ENCODE measurements around the gene MRAS.
"Not testable (repeated sequence)": the region's sequence is repeated elsewhere in the genome, so short reads cannot be mapped to it uniquely, and the experiment has no call there.

MRAS gene

DNA sequence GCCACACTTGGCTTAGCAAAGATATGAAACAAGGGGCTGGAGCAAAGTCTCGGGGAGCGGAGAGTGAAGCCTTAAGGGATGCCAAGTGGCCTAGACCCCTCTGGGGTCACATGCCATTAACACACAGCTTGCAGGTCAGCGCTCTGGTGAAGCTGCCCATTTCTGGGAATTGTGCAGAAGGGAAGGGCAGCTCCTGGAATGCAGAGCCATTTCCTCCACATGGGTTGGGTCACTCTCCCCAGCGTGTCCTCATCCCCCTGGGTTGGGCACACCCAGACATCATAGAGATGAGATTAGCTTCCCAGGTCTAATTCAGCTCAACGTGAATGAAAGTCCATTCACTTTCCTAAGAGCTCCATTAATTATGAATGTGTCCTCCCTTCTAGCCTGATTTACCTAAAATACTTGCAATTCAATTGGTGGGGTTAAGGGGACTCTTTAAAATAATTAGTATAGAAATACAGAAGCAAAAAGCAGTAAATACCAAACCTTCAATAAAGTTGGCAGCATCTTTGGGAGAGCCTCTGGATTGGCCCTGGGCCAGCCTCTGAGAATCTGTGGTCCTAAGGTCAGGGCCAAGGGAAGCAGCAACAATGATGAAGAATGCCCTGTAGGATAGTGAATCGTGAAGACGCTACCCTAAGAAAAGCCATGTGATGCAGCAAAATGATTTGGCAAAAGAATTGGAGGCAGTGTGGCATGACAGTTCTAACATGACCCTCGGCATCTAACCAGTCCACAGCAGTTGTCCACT, 17.8 kb downstream of the MRAS start:
- DNase-seq (ENCODE audit: low read depth in 2 of 3, low spot score in 2 of 3): no peak

DNA sequence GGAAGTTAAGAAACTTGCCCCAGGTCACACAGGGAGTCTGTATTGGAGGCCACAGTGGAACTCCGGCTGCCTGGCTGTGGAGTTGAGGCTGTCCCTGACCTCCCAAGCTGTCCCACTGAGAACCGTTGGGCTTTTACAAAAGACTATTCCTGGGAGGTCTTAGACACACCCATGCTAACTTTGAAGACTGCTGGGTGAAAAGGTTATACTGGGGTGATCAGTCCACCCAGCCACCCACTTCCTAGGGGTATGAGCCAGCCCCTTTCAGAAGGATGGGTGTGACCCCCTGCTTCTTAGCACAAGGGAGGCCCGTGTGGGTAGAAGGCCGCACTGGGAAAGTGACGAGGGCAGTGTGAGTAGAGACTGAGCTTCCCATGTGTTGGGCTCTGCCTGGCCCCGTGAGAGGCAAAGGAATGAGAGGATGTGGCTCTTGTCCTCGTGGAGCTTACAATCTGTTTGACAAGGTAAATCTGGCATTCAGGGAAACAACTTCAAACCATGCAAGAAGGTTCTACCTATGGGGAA, 19.0 kb downstream of the MRAS start:
- DNase-seq (ENCODE audit: low read depth in 2 of 3, low spot score in 2 of 3): no peak

DNA sequence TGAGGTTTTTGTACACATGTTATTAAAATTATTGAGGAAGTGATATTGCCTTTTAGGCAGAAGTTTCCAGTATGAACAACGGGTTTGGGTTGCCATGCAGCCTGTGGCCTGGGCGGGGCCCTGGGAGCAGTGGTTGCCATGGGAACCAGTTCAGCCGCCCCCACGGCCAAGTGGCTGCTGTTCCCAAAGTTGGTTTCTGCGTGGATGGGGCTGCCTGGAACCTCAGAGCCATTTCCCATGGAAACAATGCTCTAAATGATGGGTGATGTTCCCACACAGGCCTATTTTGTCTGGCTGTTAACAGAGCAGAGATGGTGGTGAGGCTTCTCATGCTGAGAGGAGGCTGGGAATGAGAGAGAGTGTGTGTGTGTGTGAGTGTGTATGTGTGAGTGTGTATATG, 19.5 kb downstream of the MRAS start:
- no peak for DNase-seq (ENCODE audit: low read depth in 2 of 3, low spot score in 2 of 3)

DNA sequence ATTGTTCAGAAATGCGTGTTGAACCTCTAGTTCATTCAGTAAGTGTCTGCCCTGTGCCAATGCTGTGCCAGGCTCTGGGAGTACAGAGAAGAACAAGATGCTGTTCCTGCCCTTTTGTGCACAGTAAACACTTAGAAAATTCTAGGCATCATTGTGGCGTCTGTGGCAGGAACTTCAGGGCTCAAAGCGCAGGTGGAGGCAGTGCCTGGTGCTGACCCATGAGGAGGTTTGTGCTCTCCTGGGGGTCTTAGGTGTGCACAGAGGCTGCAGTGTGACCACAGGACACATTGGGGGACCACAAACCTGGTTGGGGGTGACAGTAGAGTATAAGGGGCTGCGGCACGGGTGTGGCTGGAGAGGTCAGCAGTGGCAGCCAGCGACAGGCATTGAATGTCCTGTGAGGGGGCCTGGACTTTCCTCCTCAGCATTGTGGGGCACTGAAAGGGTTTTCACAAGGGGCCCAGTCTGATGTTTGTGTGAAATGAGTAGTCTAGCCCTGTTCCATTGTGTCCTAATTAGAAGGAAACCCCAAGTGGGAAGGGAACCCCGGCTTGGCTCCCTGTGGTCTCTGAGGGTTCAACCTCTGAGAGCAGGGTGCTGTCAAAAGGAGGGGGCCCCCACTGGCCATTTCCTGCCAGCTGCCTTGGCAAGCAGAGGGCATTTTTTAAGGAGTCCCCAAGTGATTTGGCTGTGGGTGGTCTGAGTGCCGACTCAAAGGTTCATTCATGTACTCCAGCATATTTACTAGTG, 20.9 kb downstream of the MRAS start:
- DNase-seq (ENCODE audit: low read depth in 2 of 3, low spot score in 2 of 3): no peak

DNA sequence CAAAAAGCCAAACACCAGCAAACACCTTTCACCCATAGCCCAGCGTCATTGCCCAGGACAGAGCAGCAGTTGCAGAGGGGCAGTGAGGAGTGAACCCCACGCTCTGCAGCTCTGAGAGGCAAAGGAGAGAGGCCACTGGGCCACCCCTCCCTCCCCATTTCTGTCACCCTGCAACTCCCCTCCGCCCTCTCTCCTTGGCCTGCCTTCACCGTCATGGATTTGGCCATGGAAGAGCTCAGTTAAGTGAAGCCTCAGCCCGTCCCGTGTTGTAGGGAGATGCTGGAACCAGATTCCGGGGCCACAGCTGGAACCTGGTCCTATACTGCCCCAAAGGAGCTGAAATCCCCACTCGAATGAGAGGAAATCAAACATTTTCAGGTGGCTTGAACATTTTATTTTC, 21.9 kb downstream of the MRAS start:
- DNase-seq (ENCODE audit: low read depth in 2 of 3, low spot score in 2 of 3): no peak

DNA sequence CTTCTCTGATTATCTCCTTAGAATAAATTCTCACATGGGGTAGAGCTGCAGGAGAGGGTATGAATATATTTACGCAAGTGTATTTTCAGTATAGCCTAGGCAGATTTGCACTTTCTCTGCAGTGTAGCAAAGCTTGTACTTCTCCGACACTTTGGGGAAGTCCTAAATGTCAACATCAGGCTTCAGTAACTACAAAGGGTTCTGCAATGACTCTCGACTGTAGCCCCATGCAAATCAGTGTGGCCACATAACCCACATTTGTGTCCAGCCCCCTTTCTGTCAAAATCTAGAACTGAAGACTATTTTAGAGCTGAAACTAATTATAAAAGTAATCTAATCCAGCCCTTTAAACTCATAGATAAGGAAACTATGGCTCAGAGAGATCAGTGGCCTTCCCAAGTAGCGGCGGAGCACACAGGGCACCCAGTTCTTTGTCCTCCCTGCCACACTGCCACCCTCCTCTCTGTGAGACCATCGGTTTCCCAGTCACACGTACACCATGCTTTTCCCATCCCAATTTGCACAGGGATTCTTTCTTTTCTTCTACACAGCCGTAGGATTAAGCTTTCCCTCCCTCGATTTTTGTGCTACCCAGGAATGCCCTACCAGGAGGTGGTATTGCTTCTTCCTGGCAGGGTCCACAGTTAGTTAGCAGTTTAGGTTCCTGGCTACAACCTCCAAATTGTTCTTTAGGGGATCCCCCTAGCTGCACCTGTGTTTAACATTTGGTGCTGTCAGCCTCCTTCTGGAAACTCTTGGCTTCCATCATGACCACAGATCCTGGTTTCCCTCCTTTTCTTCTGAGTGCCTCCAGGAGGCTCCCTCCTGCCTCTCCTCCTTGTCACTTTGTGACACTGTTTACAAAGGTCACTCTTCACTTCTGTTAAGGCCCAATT, 22.9 kb downstream of the MRAS start:
- no peak for DNase-seq (ENCODE audit: low read depth in 2 of 3, low spot score in 2 of 3)

DNA sequence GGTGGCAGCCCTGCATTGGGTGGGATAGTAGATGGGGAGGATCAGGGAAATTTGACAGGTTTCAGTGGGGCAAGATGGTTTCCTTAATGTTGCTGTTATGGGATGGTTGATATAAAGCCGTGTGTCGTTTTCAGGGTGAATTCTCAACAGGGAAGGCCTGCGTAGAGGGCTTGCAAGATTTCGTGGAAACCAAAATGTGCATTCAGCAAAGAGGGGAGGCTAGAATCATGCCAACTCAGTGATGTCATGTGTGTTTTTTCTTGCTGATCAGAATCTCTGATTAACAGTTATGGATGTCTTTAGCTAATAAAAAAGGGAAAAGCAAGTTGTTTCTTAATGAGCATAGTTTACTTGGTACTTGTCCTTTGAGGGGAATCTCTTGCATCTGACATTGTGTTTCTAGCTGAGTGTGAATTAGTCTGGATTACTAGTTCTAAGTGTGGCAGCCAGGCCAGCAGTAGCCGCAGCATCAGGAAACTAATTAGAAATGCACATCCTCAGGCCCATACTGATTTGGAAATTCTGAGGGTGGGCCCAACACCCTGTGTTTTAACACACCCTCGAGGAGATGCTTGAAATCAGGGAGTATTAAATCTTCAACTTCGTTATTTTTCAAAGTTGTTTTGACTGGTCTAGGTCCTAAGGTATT, 24.8 kb downstream of the MRAS start:
- no peak for DNase-seq (ENCODE audit: low read depth in 2 of 3, low spot score in 2 of 3)

DNA sequence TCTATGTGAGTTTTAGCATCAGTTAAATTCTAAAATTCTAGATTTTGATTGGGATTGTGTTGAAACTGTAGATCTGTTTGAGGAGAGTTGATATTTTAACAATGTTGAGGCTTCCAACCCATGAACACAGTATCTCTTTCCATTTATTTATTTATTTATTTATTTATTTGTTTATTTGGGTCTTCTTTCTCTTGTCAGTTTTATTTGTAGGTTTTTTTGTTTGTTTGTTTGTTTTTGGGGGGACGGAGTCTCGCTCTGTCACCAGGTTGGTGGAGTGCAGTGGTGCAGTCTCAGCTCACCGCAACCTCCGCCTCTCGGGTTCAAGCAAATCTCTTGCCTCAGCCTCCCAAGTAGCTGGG, 25.3 kb downstream of the MRAS start:
- no peak for DNase-seq (ENCODE audit: low read depth in 2 of 3, low spot score in 2 of 3)

DNA sequence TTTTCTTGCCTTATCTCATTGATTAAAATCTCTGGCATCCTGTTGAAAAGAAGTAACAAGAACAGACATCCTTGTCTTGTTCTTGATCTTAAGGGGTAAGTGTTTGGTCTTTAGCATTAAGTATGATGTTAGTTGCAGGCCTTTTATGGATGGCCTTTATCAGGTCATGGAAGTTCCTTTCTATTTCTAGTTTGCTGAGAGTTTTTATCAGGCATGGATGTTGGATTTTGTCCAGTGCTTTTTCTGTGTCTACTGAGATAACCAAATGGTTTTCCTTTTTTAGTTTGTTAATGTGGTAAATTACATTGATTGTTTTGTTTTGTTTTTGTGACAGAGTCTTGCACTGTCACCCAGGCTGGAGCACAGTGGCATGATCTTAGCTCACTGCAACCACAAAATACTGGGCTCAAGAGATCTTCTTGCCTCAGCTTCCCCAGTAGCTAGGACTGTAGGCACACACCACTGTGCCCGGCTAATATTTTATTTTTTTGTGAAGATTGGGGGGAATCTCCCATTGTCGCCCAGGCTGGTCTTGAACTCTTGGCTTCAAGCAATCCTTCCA, 26.3 kb downstream of the MRAS start:
- DNase-seq (ENCODE audit: low read depth in 2 of 3, low spot score in 2 of 3): no peak

DNA sequence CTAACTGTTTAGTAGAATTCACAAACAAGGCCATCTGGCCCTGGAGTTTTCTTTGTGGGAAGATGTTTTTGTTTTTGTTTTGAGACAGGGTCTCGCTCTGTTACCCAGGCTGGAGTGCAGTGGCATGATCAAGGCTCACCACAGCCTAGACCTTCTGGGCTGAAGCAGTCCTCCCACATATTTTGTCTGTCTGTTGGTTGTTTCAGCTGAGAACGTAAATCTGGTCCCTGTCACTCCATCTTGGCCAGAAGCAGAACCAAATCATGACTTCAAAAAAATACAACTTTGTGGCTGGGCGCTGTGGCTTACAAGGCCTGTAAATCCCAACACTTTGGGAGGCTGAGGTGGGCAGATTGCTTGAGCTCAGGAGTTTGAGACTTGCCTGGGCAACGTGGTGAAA, 27.1 kb downstream of the MRAS start:
- DNase-seq (ENCODE audit: low read depth in 2 of 3, low spot score in 2 of 3): no peak

DNA sequence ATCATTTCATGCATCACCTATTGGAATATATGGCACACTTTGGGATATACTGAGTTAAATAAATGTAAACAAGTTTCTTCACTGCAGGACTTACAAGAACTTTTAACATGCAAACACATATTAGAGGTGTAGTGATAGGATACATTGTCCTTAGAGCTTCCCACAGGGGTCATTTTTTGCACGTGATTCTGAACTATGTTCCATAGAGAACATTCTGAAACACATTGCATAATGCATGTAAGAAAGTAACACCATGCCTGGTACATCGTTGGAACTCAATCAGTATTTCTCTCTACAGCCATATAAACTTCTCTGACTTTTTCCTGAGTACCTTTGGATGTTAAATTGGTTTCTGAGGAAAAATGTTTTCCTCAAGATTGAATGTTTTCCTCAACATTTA, 28.3 kb downstream of the MRAS start:
- DNase-seq (ENCODE audit: low read depth in 2 of 3, low spot score in 2 of 3): no peak

DNA sequence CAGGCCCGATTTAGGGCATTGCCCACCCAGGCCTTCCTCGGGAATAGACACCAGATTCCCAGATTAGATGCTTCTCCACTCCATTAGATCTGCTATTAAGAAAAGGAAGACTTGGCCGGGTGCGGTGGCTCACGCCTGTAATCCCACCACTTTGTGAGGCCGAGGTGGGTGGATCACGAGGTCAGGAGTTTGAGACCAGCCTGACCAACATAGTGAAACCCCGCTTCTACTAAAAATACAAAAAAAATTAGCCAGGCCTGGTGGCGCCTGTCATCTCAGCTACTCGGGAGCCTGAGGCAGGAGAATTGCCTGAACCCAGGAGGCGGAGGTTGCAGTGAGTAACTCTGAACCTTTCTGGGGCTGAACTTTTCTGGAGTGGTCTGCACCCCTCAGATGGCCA, 28.8 kb downstream of the MRAS start:
- DNase-seq (ENCODE audit: low read depth in 2 of 3, low spot score in 2 of 3): not testable (repeated sequence)

DNA sequence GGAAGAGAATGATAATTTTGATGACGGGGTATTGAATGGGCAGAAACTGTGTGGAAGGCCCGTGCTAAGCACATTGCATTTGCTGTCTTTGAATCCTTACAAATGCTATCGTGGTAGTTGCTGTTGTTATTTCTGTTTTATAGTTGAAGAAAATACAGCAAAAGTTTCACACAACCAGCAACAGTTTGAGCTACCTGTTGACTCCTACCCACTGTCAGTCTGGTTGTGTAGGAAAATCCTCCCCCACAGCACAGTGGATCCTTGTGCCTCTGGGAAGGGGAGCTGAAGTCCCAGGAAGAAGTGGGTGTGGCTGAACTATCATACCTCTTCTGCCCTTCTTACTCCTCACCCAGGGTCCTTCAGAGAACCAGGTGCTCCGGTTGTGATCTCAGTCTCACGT, 29.4 kb downstream of the MRAS start:
- DNase-seq (ENCODE audit: low read depth in 2 of 3, low spot score in 2 of 3): no peak

DNA sequence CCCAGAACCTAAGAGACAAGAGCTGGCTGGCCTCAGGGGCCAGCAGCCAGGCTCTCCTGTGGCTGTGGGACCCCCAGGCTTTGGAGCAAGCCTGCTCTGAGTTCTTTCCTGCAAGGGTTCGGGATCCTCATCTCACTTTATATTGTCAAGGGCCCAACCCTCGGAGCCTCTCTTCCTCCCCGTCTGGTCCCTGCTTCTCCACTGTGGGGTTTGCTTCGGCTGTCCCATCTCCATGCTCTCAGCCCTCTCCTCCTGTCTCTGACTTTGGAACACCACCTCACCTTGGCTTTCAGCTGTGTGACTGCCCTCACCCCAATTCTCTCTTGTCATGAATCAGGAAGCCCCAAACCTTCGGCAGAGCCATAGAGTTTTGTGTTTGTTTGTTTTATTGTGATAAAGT, 30.0 kb downstream of the MRAS start:
- no peak for DNase-seq (ENCODE audit: low read depth in 2 of 3, low spot score in 2 of 3)

DNA sequence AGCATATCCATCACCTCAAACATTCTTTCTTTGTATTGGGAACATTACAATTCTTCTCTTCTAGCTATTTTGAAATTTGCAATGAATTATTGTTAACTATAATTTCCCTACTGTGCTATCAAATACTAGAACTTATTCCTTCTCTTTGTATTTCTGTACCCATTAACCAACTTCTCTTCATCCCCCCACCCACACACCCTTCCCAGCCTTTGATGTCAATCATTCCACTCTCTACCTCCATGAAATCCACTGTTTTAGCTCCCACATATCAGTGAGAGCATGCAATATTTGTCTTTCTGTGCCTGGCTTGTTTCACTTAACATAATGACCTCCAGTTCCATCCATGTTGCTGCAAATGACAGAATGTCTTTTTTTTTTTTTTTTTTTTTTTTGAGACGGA, 30.6 kb downstream of the MRAS start:
- DNase-seq (ENCODE audit: low read depth in 2 of 3, low spot score in 2 of 3): no peak

DNA sequence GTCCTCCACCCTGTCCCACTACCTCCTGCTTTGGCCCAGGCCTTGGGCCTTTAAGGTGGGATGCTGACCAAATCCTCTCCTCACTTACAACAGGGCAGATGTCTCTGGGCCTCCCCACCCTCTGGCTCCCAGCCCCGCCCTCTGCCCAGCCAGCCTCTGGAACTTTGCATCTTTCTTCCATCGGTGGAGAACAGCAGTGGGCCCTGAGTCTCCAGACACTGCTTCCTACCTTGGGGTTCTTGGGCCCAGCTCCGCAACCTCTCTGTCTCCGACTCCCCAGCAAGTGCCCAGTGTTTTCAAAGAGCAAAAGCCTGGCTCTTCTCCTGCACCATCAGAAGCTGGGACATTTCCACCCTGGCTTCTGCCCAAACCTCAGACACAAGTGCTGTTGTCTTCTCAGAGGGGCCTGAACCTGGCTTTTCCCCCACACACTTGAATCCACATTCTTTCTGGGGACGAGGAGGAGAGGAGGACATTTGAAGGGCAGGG, 33.1 kb downstream of the MRAS start:
- no peak for DNase-seq (ENCODE audit: low read depth in 2 of 3, low spot score in 2 of 3)

DNA sequence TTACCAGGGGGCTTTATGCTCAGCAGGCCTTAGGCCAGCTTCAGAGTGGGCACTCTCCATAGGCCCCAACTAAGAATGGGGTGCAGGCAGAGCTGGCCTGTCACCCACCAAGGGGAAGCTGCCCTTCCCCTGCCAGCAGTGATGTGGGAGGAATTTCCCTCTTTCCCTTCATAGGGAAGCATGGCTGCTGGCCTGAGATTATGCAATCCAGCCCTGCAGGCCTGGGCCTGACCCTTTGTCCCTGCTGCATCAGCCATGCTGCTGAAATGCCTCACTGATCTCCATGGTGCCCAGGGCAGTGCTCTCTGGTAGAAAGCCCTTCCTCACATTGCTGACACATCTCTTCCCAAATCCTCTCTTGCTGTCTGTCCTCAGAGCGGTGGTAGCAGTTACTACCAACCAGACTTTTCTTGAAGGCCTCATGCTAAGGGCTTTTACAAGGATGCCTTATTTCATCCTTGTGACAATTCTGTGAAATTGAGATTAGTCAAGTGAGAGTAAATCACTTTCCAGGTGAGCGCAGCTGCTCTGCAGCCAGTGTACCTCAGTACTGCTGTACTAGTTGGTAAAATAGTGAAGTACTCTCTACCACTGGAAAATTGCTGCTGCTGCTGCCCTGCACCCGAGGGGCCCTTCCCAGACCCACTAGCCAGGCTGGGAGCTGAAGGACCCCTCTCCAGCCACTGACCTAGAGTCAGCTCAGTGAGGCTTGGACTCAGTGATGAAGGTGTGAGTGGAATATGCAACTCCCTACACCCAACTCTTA, 33.8 kb downstream of the MRAS start:
- DNase-seq (ENCODE audit: low read depth in 2 of 3, low spot score in 2 of 3): no peak

DNA sequence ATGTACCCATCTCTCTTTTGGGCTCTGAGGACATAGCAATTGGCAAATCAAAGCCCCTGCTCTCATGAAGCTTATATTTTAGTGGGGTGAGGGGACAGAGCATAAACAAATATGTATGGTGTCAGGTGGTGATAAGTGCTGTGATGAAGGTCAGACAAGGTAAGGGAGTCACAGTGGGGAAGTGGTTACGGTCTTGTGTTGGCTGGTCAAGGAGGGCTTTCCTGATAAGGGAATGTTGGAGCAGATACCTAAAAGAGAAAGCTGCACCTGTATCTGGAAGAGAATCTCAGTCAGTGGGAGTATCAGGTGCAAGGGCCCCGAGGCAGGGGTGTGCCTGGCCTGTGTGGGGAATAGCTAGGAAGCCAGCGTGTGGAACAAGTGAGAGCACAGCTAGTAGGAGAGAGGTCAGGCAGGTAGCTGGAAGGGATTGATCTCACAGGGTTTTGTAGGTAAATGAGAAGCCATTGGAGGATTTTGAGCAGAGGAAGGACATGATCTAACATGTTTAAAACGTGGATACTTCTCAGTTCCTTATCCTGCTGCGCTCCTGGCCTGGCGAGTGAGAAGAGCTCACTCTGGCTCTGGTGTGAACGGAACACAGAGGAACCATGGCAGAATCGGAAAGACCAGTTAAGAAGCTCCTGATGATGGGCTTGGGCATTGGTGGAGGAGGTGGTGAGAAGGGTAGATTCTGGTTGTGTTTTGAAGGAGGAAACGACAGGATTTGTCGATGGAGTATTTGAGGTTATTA, 35.5 kb downstream of the MRAS start:
- no peak for DNase-seq (ENCODE audit: low read depth in 2 of 3, low spot score in 2 of 3)

DNA sequence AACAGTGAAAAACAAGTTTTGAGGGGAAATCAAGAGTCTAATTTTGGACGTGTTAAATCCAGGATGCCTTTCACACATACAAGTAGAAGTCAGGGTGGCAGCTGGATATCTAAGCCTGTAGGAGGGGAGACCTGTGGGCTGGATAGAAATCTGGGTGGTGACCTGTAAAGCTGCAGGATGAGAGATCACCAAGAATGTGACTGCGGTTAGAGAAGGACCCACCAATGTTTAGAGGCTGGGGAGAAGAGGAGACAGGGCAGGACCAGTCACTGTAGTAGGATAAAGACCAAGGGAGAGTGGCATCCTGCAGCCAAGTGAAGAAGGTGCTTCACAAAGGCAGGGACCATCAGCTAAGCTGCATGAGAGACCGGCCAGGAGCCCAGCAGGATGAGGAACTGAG, 36.2 kb downstream of the MRAS start:
- no peak for DNase-seq (ENCODE audit: low read depth in 2 of 3, low spot score in 2 of 3)
